GM19035 (cell line): ENCODE results near the gene SDK1.

ENCODE experiments used
- ATAC-seq: cut with Tn5 transposase; IDR thresholded peaks from one replicate; pipeline ENCODE4 v1.9.1; 2021; ENCODE audit not compliant: unreplicated experiment

The SDK1 gene

GRCh38 chr7:3767917-3768777 is 467.1 kb downstream of the SDK1 start:
- no peak for ATAC-seq

- ATAC-seq, result no peak
Measured at GRCh38 chr7:3771906-3772305, 470.9 kb downstream of the SDK1 start.

GRCh38 chr7:3778345-3778744 is 477.3 kb downstream of the SDK1 start:
- no peak for ATAC-seq

- ATAC-seq, result no peak
Measured at GRCh38 chr7:3780016-3780415, 479.0 kb downstream of the SDK1 start.

- ATAC-seq, result no peak
Measured at GRCh38 chr7:3780525-3780924, 479.5 kb downstream of the SDK1 start.

- ATAC-seq, result no peak
Measured at GRCh38 chr7:3781607-3782006, 480.6 kb downstream of the SDK1 start.

- ATAC-seq, result no peak
Measured at GRCh38 chr7:3787717-3788264, 486.7 kb downstream of the SDK1 start.

- ATAC-seq, result no peak
Measured at GRCh38 chr7:3790803-3791202, 489.8 kb downstream of the SDK1 start.

- no peak for ATAC-seq
Measured at GRCh38 chr7:3791327-3791726, 490.3 kb downstream of the SDK1 start.

GRCh38 chr7:3795141-3795540 is 494.1 kb downstream of the SDK1 start:
- ATAC-seq, result no peak

- ATAC-seq, result no peak
Measured at GRCh38 chr7:3795781-3796180, 494.7 kb downstream of the SDK1 start.

GRCh38 chr7:3805151-3805550 is 504.1 kb downstream of the SDK1 start:
- no peak for ATAC-seq

- no peak for ATAC-seq
Measured at GRCh38 chr7:3806516-3806915, 505.5 kb downstream of the SDK1 start.

GRCh38 chr7:3807824-3808223 is 506.8 kb downstream of the SDK1 start:
- ATAC-seq, result no peak

GRCh38 chr7:3821488-3821887 is 520.4 kb downstream of the SDK1 start:
- no peak for ATAC-seq

GRCh38 chr7:3825491-3825890 is 524.4 kb downstream of the SDK1 start:
- no peak for ATAC-seq

- no peak for ATAC-seq
Measured at GRCh38 chr7:3832199-3832598, 531.1 kb downstream of the SDK1 start.

GRCh38 chr7:3835109-3835508 is 534.1 kb downstream of the SDK1 start:
- no peak for ATAC-seq

- no peak for ATAC-seq
Measured at GRCh38 chr7:3836855-3837254, 535.8 kb downstream of the SDK1 start.

- ATAC-seq, result no peak
Measured at GRCh38 chr7:3844540-3845151, 543.6 kb downstream of the SDK1 start.

GRCh38 chr7:3846738-3847137 is 545.7 kb downstream of the SDK1 start:
- no peak for ATAC-seq

GRCh38 chr7:3847336-3847735 is 546.3 kb downstream of the SDK1 start:
- ATAC-seq, result no peak
